CD14-positive monocyte (primary cell): ENCODE measurements around the gene MDFIC2. TPM values are rescaled to one million over a fixed set of nuclear protein-coding genes. Genes with fewer than 3 reads are reported as not detected.

Source experiments
- DNase-seq, 3 donors: peaks; one replicate each; pipeline ENCODE4 v3.0.0-alpha.2; 2011 to 2022
- H2AFZ ChIP-seq: 2 replicates; pipeline ENCODE4 v1.6.0; 2012; ENCODE audit warnings: mild to moderate bottlenecking, low read depth, low read length, inconsistent platforms; ENCODE audit not compliant: insufficient read depth, poor library complexity, severe bottlenecking
- H3K27ac ChIP-seq, 2 donors: 1 replicate in 1 of 2; 2 replicates in 1 of 2; pipeline ENCODE4 v1.5.1; 2012 to 2013; ENCODE audit warnings: low read length in 2 of 2, control low read depth in 1 of 2, inconsistent platforms in 1 of 2, low read depth in 1 of 2, mild to moderate bottlenecking in 1 of 2
- H3K27me3 ChIP-seq, 2 donors: one replicate each; pipeline versions ENCODE4 v1.6.0 to v1.6.1; 2011 to 2013; ENCODE audit warnings: low read length in 2 of 2; ENCODE audit not compliant: control insufficient read depth in 2 of 2, insufficient read depth in 2 of 2
- H3K36me3 ChIP-seq, 2 donors: replicated peaks in 1 of 2; 1 replicate in 1 of 2; 2 replicates in 1 of 2; pipeline versions ENCODE4 v1.5.1 to v1.6.1; 2012 to 2013; ENCODE audit warnings: low read length in 2 of 2, control low read depth in 1 of 2, inconsistent platforms in 1 of 2, mild to moderate bottlenecking in 1 of 2; ENCODE audit not compliant: insufficient read depth in 2 of 2, control insufficient read depth in 1 of 2
- H3K4me1 ChIP-seq, 2 donors: 1 replicate in 1 of 2; 2 replicates in 1 of 2; pipeline versions ENCODE4 v1.5.1 to v1.6.1; 2012 to 2013; ENCODE audit warnings: low read length in 2 of 2, control low read depth in 1 of 2, inconsistent platforms in 1 of 2, mild to moderate bottlenecking in 1 of 2, moderate library complexity in 1 of 2; ENCODE audit not compliant: insufficient read depth in 2 of 2, control insufficient read depth in 1 of 2
- H3K4me2 ChIP-seq: replicated peaks from 2 replicates; pipeline ENCODE3; 2012; ENCODE audit warnings: low read length, moderate library complexity, mild to moderate bottlenecking; ENCODE audit not compliant: poor library complexity, severe bottlenecking; ENCODE audit errors: extremely low read depth
- H3K4me3 ChIP-seq, 3 experiments: fragments of 200-600 bp in 1 of 3; sonication (generic) in 1 of 3; replicated peaks in 1 of 3; 1 replicate in 2 of 3; 2 replicates in 1 of 3; pipeline ENCODE4 v1.5.1; 2011 to 2013; ENCODE audit warnings: low read length in 3 of 3, mild to moderate bottlenecking in 3 of 3, control low read depth in 2 of 3, low read depth in 2 of 3, inconsistent platforms in 1 of 3, moderate library complexity in 1 of 3
- H3K79me2 ChIP-seq: 2 replicates; pipeline ENCODE4 v1.6.0; 2012; ENCODE audit warnings: mild to moderate bottlenecking, control low read depth, inconsistent platforms, low read length, moderate library complexity; ENCODE audit not compliant: insufficient read depth
- H3K9ac ChIP-seq: 2 replicates; pipeline ENCODE4 v1.6.0; 2017; ENCODE audit warnings: low read length, mild to moderate bottlenecking; ENCODE audit not compliant: insufficient read depth, poor library complexity, severe bottlenecking
- H3K9me3 ChIP-seq, 2 donors: replicated peaks in 1 of 2; 1 replicate in 1 of 2; 2 replicates in 1 of 2; pipeline versions ENCODE4 v1.5.1 to v1.6.1; 2012 to 2013; ENCODE audit warnings: low read length in 2 of 2, control low read depth in 1 of 2; ENCODE audit not compliant: control insufficient read depth in 1 of 2, insufficient read depth in 1 of 2
- H4K20me1 ChIP-seq: 2 replicates; pipeline ENCODE4 v1.6.0; 2012; ENCODE audit warnings: mild to moderate bottlenecking, low read length, control low read depth, moderate library complexity; ENCODE audit not compliant: insufficient read depth
- H3K27ac Mint-ChIP-seq, 7 donors: one replicate each; pipeline ENCODE4 v1.8.0; 2020; ENCODE audit warnings: mild to moderate bottlenecking in 7 of 7, mixed read lengths in 7 of 7, moderate library complexity in 6 of 7, inconsistent platforms in 2 of 7
- H3K27me3 Mint-ChIP-seq, 3 donors: one replicate each; pipeline ENCODE4 v1.8.0; 2021 to 2022; ENCODE audit warnings: low read depth in 3 of 3, mild to moderate bottlenecking in 3 of 3, mixed read lengths in 3 of 3, moderate library complexity in 3 of 3, inconsistent platforms in 1 of 3
- H3K36me3 Mint-ChIP-seq, 2 donors: one replicate each; pipeline ENCODE4 v1.8.0; 2020; ENCODE audit warnings: mixed read lengths in 2 of 2, inconsistent platforms in 1 of 2, mild to moderate bottlenecking in 1 of 2
- H3K4me1 Mint-ChIP-seq: one replicate; pipeline ENCODE4 v1.8.0; 2020; ENCODE audit warnings: mild to moderate bottlenecking, mixed read lengths
- H3K4me3 Mint-ChIP-seq, 2 donors: one replicate each; pipeline ENCODE4 v1.8.0; 2020; ENCODE audit warnings: mild to moderate bottlenecking in 2 of 2, mixed read lengths in 2 of 2, moderate library complexity in 1 of 2
- H3K9me3 Mint-ChIP-seq, 7 donors: one replicate each; pipeline ENCODE4 v1.8.0; 2020 to 2022; ENCODE audit warnings: mixed read lengths in 7 of 7, mild to moderate bottlenecking in 6 of 7, moderate library complexity in 6 of 7, inconsistent platforms in 2 of 7
- WGBS: methylation state at CpG from one replicate; pipeline ENCODE4 v1.1.5; 2013; ENCODE audit warnings: missing lambda C conversion rate; ENCODE audit not compliant: insufficient coverage; 5-methylcytosine and 5-hydroxymethylcytosine counted together
- intact Hi-C, 2 donors: fragments of 100-400 bp; cut with micrococcal nuclease; formaldehyde crosslinking; loops; one replicate each; pipeline versions ENCODE4 v1.15.0 to v1.15.1; 2023
- polyA plus RNA-seq, 3 donors: library from polyadenylated mRNA; depleted of rRNA in 1 of 3; unstranded in 2 of 3; stranded (reverse) in 1 of 3; fragments of 300-500 nt in 2 of 3; fragments of >200 nt in 1 of 3; fragmentation: Illumina TruSeq in 2 of 3; gene quantifications; 1 replicate in 2 of 3; 2 replicates in 1 of 3; pipeline ENCODE4 v1.2.3, GENCODE V29; 2012 to 2021
- TF ChIP-seq, protein P1 (sequence below): fragments of 200-600 bp; IDR thresholded peaks from one replicate; pipeline ENCODE4 v1.8.0; 2022; ENCODE audit warnings: antibody characterized with exemption, mild to moderate bottlenecking

Gene MDFIC2
- polyA plus RNA-seq, 3 donors = not detected

DNA sequence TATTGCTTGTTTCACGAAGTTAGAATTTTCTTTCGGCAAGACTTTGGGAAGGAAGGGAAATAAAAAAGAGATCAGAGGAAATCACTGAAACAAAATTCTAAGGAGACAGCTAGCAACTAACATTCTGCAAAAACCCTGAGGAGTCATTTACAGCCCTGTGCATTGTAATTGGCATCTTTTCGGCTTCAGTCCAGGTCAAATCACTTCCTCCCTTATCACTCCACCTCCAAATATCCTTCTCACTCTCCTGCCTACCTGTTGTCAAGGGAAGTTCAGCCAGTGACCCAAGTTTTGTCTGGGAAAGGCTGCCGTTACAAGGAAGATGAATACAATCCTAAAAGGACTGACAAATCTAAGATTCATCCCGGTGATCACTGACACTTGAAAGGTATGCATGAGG is 39.6 kb downstream of the MDFIC2 start:
- Histone ChIP-seq H3K9ac (no peak overlapping the region), H2AFZ (no peak overlapping the region), H3K27ac (no peak overlapping the region), H3K36me3 (no peaks in the 10 kb centered on the region), H3K79me2 (no peaks in the 10 kb centered on the region), H3K4me1 (no peaks in the 10 kb centered on the region), H4K20me1 (no peaks in the 10 kb centered on the region), H3K9me3 (no peaks in the 10 kb centered on the region), H3K4me3 (no peak overlapping the region), H3K4me2 (no peak overlapping the region), H3K27me3 (no peaks in the 10 kb centered on the region)
- peaks cover 0 to 3% (median 0%) of the 10 kb centered on the region in 7 donors for H3K9me3 Mint-ChIP-seq
- WGBS = 83% methylated on average over 2 of the region's 5 CpGs
- no peak overlapping the region for H3K4me3 Mint-ChIP-seq
- no peaks in the 10 kb centered on the region for H3K4me1 Mint-ChIP-seq
- no peak for DNase-seq
- H3K36me3 Mint-ChIP-seq = no peaks in the 10 kb centered on the region
- TF ChIP-seq, protein P1, sequence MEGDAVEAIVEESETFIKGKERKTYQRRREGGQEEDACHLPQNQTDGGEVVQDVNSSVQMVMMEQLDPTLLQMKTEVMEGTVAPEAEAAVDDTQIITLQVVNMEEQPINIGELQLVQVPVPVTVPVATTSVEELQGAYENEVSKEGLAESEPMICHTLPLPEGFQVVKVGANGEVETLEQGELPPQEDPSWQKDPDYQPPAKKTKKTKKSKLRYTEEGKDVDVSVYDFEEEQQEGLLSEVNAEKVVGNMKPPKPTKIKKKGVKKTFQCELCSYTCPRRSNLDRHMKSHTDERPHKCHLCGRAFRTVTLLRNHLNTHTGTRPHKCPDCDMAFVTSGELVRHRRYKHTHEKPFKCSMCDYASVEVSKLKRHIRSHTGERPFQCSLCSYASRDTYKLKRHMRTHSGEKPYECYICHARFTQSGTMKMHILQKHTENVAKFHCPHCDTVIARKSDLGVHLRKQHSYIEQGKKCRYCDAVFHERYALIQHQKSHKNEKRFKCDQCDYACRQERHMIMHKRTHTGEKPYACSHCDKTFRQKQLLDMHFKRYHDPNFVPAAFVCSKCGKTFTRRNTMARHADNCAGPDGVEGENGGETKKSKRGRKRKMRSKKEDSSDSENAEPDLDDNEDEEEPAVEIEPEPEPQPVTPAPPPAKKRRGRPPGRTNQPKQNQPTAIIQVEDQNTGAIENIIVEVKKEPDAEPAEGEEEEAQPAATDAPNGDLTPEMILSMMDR = no peak
- intact Hi-C loops = no loop called here
- H3K27me3 Mint-ChIP-seq = peaks cover 0 to 2% (median 1%) of the 10 kb centered on the region in 3 donors
- H3K27ac Mint-ChIP-seq = no peak overlapping the region

DNA sequence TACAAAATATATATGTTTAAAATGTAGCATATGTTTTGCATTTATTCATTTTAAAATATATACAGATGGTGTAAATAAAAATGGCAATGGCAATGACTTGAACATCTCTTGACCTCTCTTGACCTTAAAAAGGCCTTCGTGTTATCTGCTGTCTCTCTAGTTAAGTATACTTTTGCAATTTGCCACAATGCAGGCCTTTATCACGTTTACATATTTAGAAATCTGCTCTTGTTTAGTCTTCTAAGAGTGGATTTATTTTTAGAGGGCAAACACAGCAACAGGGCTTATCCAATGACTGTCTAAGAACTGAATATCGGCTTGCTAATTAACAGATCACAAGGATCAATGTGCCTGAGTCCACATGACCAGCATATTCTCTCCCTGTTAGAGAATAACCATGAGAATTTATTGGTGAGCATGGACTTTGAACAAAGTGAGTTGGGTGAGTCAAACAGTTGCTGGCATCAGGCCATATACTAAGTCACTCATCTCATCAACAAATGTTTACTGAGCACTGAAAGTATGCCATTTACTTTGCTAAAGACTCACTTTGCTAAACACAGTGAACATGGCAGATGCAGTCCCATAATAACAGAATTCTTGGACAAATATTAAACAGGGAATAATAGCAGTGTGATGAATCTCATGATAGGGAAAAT is 48.2 kb downstream of the MDFIC2 start:
- TF ChIP-seq, protein P1 = no peak
- Histone ChIP-seq H4K20me1 (no peaks in the 10 kb centered on the region), H3K4me3 (no peak overlapping the region), H3K79me2 (no peaks in the 10 kb centered on the region), H3K27ac (no peak overlapping the region), H2AFZ (no peak overlapping the region), H3K9ac (no peak overlapping the region), H3K4me1 (no peaks in the 10 kb centered on the region), H3K27me3 (no peaks in the 10 kb centered on the region), H3K9me3 (no peaks in the 10 kb centered on the region), H3K4me2 (no peak overlapping the region), H3K36me3 (no peaks in the 10 kb centered on the region)
- WGBS = no CpG with 5 or more reads among the region's 3 CpGs
- no peak for DNase-seq
- H3K9me3 Mint-ChIP-seq = peaks cover 0 to 2% (median 0%) of the 10 kb centered on the region in 7 donors
- H3K4me3 Mint-ChIP-seq = no peak overlapping the region
- H3K36me3 Mint-ChIP-seq = no peaks in the 10 kb centered on the region
- intact Hi-C loops = no loop called here
- no peak overlapping the region for H3K27ac Mint-ChIP-seq
- peaks cover 0 to 3% (median 0%) of the 10 kb centered on the region in 3 donors for H3K27me3 Mint-ChIP-seq
- no peaks in the 10 kb centered on the region for H3K4me1 Mint-ChIP-seq
